ENCODE data around the gene PROCA1.

Gene PROCA1

GRCh38 chr17:28707339-28707720, 4.4 kb downstream of the PROCA1 start:
- no peak for DNase-seq

- DNase-seq, result no peak
Observed at GRCh38 chr17:28706471-28707338, 5.0 kb downstream of the PROCA1 start.

- no peak for DNase-seq
Observed at GRCh38 chr17:28705728-28706334, 5.9 kb downstream of the PROCA1 start.

- no peak for DNase-seq
Observed at GRCh38 chr17:28705074-28705659, 6.5 kb downstream of the PROCA1 start.

GRCh38 chr17:28704219-28704858, 7.3 kb downstream of the PROCA1 start:
- no peak for DNase-seq

- no peak for DNase-seq
Observed at GRCh38 chr17:28703552-28704218, 8.0 kb downstream of the PROCA1 start.

- no peak for DNase-seq
Observed at GRCh38 chr17:28702752-28703150, 8.9 kb downstream of the PROCA1 start.

GRCh38 chr17:28702026-28702751, 9.5 kb downstream of the PROCA1 start:
- DNase-seq, result no peak

GRCh38 chr17:28700830-28701492, 10.7 kb downstream of the PROCA1 start:
- DNase-seq, result no peak

GRCh38 chr17:28700278-28700677, 11.4 kb downstream of the PROCA1 start:
- no peak for DNase-seq

GRCh38 chr17:28698253-28698941, 13.3 kb downstream of the PROCA1 start:
- no peak for DNase-seq

- DNase-seq, result no peak
Observed at GRCh38 chr17:28693869-28694268, 17.8 kb downstream of the PROCA1 start.

- DNase-seq, result no peak
Observed at GRCh38 chr17:28689011-28689410, 22.7 kb downstream of the PROCA1 start.

- DNase-seq, result no peak
Observed at GRCh38 chr17:28688481-28688880, 23.2 kb downstream of the PROCA1 start.

GRCh38 chr17:28686296-28686695, 25.4 kb downstream of the PROCA1 start:
- no peak for DNase-seq

- DNase-seq, result no peak
Observed at GRCh38 chr17:28685366-28685765, 26.3 kb downstream of the PROCA1 start.

GRCh38 chr17:28684963-28685362, 26.7 kb downstream of the PROCA1 start:
- no peak for DNase-seq

GRCh38 chr17:28682655-28683054, 29.0 kb downstream of the PROCA1 start:
- no peak for DNase-seq

GRCh38 chr17:28675980-28676379, 35.7 kb downstream of the PROCA1 start:
- DNase-seq, result peak; percentile 19

- no peak for DNase-seq
Observed at GRCh38 chr17:28675490-28675889, 36.2 kb downstream of the PROCA1 start.

- no peak for DNase-seq
Observed at GRCh38 chr17:28669918-28670317, 41.8 kb downstream of the PROCA1 start.

Measured in CD4-positive, alpha-beta T cell treated with Interleukin-17A for 1 hour (primary cell).